AG04449 (cell line): Measurements from ENCODE around the gene MARCHF11.

ENCODE experiments used
- CTCF ChIA-PET: fragments of 350-600 bp; formaldehyde crosslinking; extraction: SDS; loops from one replicate; lab custom pipeline; 2021; ENCODE audit warnings: antibody characterized with exemption; lab: Yijun Ruan, JAX
- POLR2A ChIA-PET: fragments of 400-600, 350-600 bp; formaldehyde crosslinking; extraction: SDS; loops from one replicate; lab custom pipeline; 2020; ENCODE audit warnings: antibody characterized with exemption, inconsistent platforms; lab: Yijun Ruan, JAX
- DNase-seq: peaks from one replicate; pipeline ENCODE4 v3.0.0-alpha.2; 2010; ENCODE audit warnings: low read depth, low spot score
- H3K4me3 ChIP-seq: 2 replicates; pipeline ENCODE4 v1.5.1; 2011; ENCODE audit warnings: low read depth, mild to moderate bottlenecking, control low read depth, low read length
- CTCF ChIP-seq: IDR thresholded peaks from one replicate; pipeline ENCODE4 v1.5.1; 2011; ENCODE audit warnings: mild to moderate bottlenecking, moderate library complexity, low read length, control low read depth, inconsistent platforms; ENCODE audit not compliant: insufficient read depth; ENCODE audit errors: missing control alignments

MARCHF11 gene

GRCh38 chr5:16095612-16096011 lies 84.0 kb downstream of the MARCHF11 start:
- TF ChIP-seq CTCF, result no peak
- DNase-seq, result no peak
- no peak overlapping the region for H3K4me3 ChIP-seq
- ChIA-PET CTCF (no interaction called here), POLR2A (no interaction called here)

GRCh38 chr5:16090270-16090669 lies 89.3 kb downstream of the MARCHF11 start:
- CTCF ChIA-PET, result no interaction called here
- DNase-seq, result no peak
- no peak for TF ChIP-seq CTCF
- POLR2A ChIA-PET, result no interaction called here
- no peak overlapping the region for H3K4me3 ChIP-seq

GRCh38 chr5:16082982-16083381 lies 96.6 kb downstream of the MARCHF11 start:
- ChIA-PET CTCF (no interaction called here), POLR2A (no interaction called here)
- no peak overlapping the region for H3K4me3 ChIP-seq
- DNase-seq, result no peak
- no peak for TF ChIP-seq CTCF

- H3K4me3 ChIP-seq, result no peak overlapping the region
- ChIA-PET CTCF (no interaction called here), POLR2A (no interaction called here)
- DNase-seq, result no peak
- no peak for TF ChIP-seq CTCF
Observed at GRCh38 chr5:16082053-16082452, 97.5 kb downstream of the MARCHF11 start.

- H3K4me3 ChIP-seq, result no peak overlapping the region
- DNase-seq, result no peak
- no peak for TF ChIP-seq CTCF
- ChIA-PET POLR2A (no interaction called here), CTCF (no interaction called here)
Observed at GRCh38 chr5:16081376-16081955, 98.1 kb downstream of the MARCHF11 start.

GRCh38 chr5:16076657-16077056 lies 102.9 kb downstream of the MARCHF11 start:
- TF ChIP-seq CTCF, result no peak
- DNase-seq, result no peak
- ChIA-PET CTCF (no interaction called here), POLR2A (no interaction called here)
- H3K4me3 ChIP-seq, result no peak overlapping the region
